ENCODE data around the gene ZNF878.

The ZNF878 gene

GRCh38 chr19:12092956-12093355 is 40.2 kb upstream of the ZNF878 start:
- no peak for TF ChIP-seq TAF1 (IDR thresholded peaks at IDR 0.05; ENCODE audit: borderline replicate concordance, insufficient read depth, low read length)
- no peak for TF ChIP-seq SIN3A (IDR thresholded peaks at IDR 0.05; ENCODE audit: borderline replicate concordance, insufficient read depth, low read length)
- TF ChIP-seq REST (IDR thresholded peaks at IDR 0.05; ENCODE audit: insufficient read depth in 1 of 2, low read depth in 2 of 2, low read length in 2 of 2), result no peak
- no peak for TF ChIP-seq FOXP2 (optimal IDR thresholded peaks at IDR 0.05; ENCODE audit: borderline replicate concordance, extremely low read depth, extremely low read length, insufficient read depth)
- no peak for TF ChIP-seq POLR2AphosphoS5 (IDR thresholded peaks at IDR 0.05; ENCODE audit: low read depth, low read length)

DNA sequence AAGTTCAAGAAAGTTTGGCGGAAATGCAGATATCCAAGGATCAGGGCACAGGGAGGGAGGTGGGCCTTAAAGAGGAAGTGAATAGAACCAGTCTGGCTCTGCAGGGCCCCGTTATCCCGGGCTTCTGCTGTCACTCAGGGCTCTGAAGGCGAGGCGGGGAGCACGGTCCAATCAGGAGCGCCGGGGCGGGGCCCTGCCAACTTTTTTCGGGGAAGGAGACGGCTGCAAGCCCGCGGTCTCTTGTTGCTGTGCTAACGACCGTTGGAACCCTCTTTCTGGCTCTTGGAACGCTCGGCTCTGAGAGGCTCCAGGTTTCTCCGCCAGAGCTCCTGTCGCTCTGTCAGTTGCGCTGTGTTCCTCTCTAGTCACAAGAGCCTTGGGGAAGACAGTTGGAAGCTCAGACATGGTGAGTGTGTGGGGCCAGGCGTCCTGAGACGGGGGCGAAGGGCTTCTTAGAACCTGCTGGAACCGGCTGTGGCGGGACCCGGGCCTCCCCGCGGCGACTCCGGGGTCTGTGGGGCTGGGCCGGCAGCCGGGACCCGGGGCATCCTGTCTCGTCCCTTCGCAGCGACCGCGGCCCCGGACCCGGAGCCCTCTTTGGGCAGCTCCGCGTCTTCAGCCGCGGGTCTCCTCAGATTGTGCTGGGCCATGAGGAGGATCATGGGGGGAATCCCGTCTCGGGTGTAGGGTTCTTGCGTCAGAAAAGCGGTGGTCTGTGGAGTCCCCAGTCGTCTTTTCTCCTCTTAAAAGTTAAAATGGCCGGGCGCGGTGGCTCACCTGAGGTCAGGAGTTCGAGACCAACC is 39.5 kb upstream of the ZNF878 start:
- TF ChIP-seq REST (IDR thresholded peaks at IDR 0.05; ENCODE audit: insufficient read depth in 1 of 2, low read depth in 2 of 2, low read length in 2 of 2) (0 out of 4 replicates have a peak, but pooled peaks of 1 of the 2 experiments have one; percentile 24), SIN3A (IDR thresholded peaks at IDR 0.05; ENCODE audit: borderline replicate concordance, insufficient read depth, low read length) (no peak), TAF1 (IDR thresholded peaks at IDR 0.05; ENCODE audit: borderline replicate concordance, insufficient read depth, low read length) (peak; percentile 80; the same call in 1 of the 2 replicates), POLR2AphosphoS5 (IDR thresholded peaks at IDR 0.05; ENCODE audit: low read depth, low read length) (peak; percentile 93)

GRCh38 chr19:12090807-12091206 is 38.0 kb upstream of the ZNF878 start:
- TF ChIP-seq REST (IDR thresholded peaks at IDR 0.05; ENCODE audit: insufficient read depth in 1 of 2, low read depth in 2 of 2, low read length in 2 of 2), result no peak
- no peak for TF ChIP-seq FOXP2 (optimal IDR thresholded peaks at IDR 0.05; ENCODE audit: borderline replicate concordance, extremely low read depth, extremely low read length, insufficient read depth)
- TF ChIP-seq SIN3A (IDR thresholded peaks at IDR 0.05; ENCODE audit: borderline replicate concordance, insufficient read depth, low read length), result no peak
- no peak for TF ChIP-seq POLR2AphosphoS5 (IDR thresholded peaks at IDR 0.05; ENCODE audit: low read depth, low read length)
- TF ChIP-seq TAF1 (IDR thresholded peaks at IDR 0.05; ENCODE audit: borderline replicate concordance, insufficient read depth, low read length), result no peak

DNA sequence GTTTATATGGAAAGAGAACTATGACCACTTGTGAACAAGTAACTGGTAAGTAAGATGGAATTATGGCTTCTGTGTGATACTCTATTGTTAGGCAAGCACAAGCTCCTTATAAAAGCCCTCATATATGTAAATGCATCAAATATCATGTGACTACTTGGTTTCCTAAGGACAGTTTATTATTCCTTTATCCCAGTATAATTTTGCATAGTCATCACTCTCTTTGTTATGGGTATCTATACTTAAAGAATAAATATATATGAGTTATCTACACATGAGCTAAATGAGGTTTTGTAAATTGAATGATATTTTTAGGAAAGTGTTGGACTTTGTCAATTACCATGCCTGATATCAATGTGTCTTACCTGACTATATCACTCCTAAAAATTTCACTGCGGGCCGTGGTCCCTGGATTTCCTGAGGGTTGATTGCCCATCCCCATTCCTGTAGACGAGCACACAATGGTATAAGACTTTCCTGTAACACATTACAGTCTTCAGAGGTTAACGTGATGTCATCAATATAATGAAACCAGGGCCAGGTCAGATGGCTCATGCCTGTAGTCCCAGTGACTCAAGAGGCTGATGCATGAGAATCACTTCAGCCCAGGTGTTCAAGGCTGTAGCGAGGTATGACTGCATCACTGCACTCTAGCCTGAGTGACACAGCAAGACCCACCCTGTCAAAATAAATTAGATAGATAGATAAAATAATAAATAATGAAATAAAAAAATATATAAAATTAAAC is 32.5 kb upstream of the ZNF878 start:
- TF ChIP-seq POLR2AphosphoS5 (IDR thresholded peaks at IDR 0.05; ENCODE audit: low read depth, low read length) (no peak), REST (IDR thresholded peaks at IDR 0.05; ENCODE audit: insufficient read depth in 1 of 2, low read depth in 2 of 2, low read length in 2 of 2) (no peak), SIN3A (IDR thresholded peaks at IDR 0.05; ENCODE audit: borderline replicate concordance, insufficient read depth, low read length) (no peak), TAF1 (IDR thresholded peaks at IDR 0.05; ENCODE audit: borderline replicate concordance, insufficient read depth, low read length) (no peak), FOXP2 (optimal IDR thresholded peaks at IDR 0.05; ENCODE audit: borderline replicate concordance, extremely low read depth, extremely low read length, insufficient read depth) (no peak)

Data from PFSK-1 (cell line).